ENCODE results near the gene LYSMD4. TPM values are rescaled to one million over a fixed set of nuclear protein-coding genes. Genes with fewer than 3 reads are reported as not detected.
"Not testable (repeated sequence)": the region's sequence is repeated elsewhere in the genome, so short reads cannot be mapped to it uniquely, and the experiment has no call there.

Gene LYSMD4
- total RNA-seq: 10 to 100 TPM in 1 of 2 donors, 1 to 10 TPM in 1; 8.1 to 12.1 TPM
- 1 to 10 TPM; 3.9 to 6.4 TPM for polyA plus RNA-seq

- H3K9me3 ChIP-seq (ENCODE audit: control insufficient read depth in 4 of 4, low read length in 3 of 4): no peaks in the 10 kb centered on the region
- peak within 1 kb of the TSS; percentile 52 to 63 for H3K9ac ChIP-seq (ENCODE audit: low read depth in 1 of 2, low read length in 2 of 2)
- 11% methylated on average over 69 of the region's 69 CpGs for WGBS
- peak within 1 kb of the TSS; percentile 79 to 88 (median 86) for H3K4me3 ChIP-seq (ENCODE audit: low read depth in 1 of 3, low read length in 3 of 3)
- no peaks in the 10 kb centered on the region for H3K27me3 ChIP-seq (ENCODE audit: control insufficient read depth in 4 of 4, insufficient read depth in 4 of 4, low read length in 3 of 4)
- H3K27ac ChIP-seq (ENCODE audit: low read depth in 1 of 2, low read length in 2 of 2): peak within 1 kb of the TSS; percentile 69 to 81
- DNase-seq (ENCODE audit: low spot score): peak; percentile 100
- TF ChIP-seq CTCF (IDR thresholded peaks at IDR 0.05; ENCODE audit: low read depth, low read length, missing input control): no peak
- TF ChIP-seq TAF1 (conservative IDR thresholded peaks at IDR 0.05): no peak
- TF ChIP-seq NR2F2 (IDR thresholded peaks at IDR 0.05): peak; percentile 2
- no peak for TF ChIP-seq ZBTB33 (IDR thresholded peaks at IDR 0.05)
- TF ChIP-seq HNF4G (IDR thresholded peaks at IDR 0.05): no peak
- no peak for TF ChIP-seq YY1 (IDR thresholded peaks at IDR 0.05)
- TF ChIP-seq JUND (IDR thresholded peaks at IDR 0.05): no peak
- TF ChIP-seq FOXA2 (IDR thresholded peaks at IDR 0.05): no peak
- no peak for TF ChIP-seq HNF4A (conservative IDR thresholded peaks at IDR 0.05)
- TF ChIP-seq GABPA (IDR thresholded peaks at IDR 0.05 in 1 of 2, conservative IDR thresholded peaks at IDR 0.05 in 1 of 2): peak in 1 of 2 donors; percentile 50
- TF ChIP-seq REST (IDR thresholded peaks at IDR 0.05): no peak
- TF ChIP-seq ATF3 (IDR thresholded peaks at IDR 0.05): no peak
- TF ChIP-seq RXRA (IDR thresholded peaks at IDR 0.05): no peak
- TF ChIP-seq RAD21 (IDR thresholded peaks at IDR 0.05): no peak
- peak; percentile 39 for TF ChIP-seq SP1 (IDR thresholded peaks at IDR 0.05)
- no peak for TF ChIP-seq MAX (IDR thresholded peaks at IDR 0.05)
- TF ChIP-seq FOXA1 (IDR thresholded peaks at IDR 0.05): no peak
- no peak for TF ChIP-seq EGR1 (IDR thresholded peaks at IDR 0.05; ENCODE audit: low read depth in 2 of 2)
- peaks cover 0 to 10% (median 0%) of the 10 kb centered on the region in 4 donors for H3K36me3 ChIP-seq (ENCODE audit: control insufficient read depth in 4 of 4, insufficient read depth in 3 of 4, low read depth in 1 of 4, low read length in 3 of 4)
- H3K4me1 ChIP-seq (ENCODE audit: control insufficient read depth in 4 of 4, insufficient read depth in 4 of 4, low read length in 3 of 4): peaks cover 5 to 14% (median 9%) of the 10 kb centered on the region in 4 donors
These were observed at the start of gene LYSMD4 for GRCh38 chr15:99733268-99734039. Gene LYSMD4 (minus strand): TSS chr15:99733437. CDS start chr15:99731999, 1,438 bp downstream.

- H3K9ac ChIP-seq (ENCODE audit: low read depth in 1 of 2, low read length in 2 of 2); H3K27me3 ChIP-seq (ENCODE audit: control insufficient read depth in 4 of 4, insufficient read depth in 4 of 4, low read length in 3 of 4); H3K36me3 ChIP-seq (ENCODE audit: control insufficient read depth in 4 of 4, insufficient read depth in 3 of 4, low read depth in 1 of 4, low read length in 3 of 4); H3K9me3 ChIP-seq (ENCODE audit: control insufficient read depth in 4 of 4, low read length in 3 of 4); H3K4me1 ChIP-seq (ENCODE audit: control insufficient read depth in 4 of 4, insufficient read depth in 4 of 4, low read length in 3 of 4); DNase-seq (ENCODE audit: low spot score); H3K4me3 ChIP-seq (ENCODE audit: low read depth in 1 of 3, low read length in 3 of 3); H3K27ac ChIP-seq (ENCODE audit: low read depth in 1 of 2, low read length in 2 of 2): not testable (repeated sequence)
- WGBS: 90% methylated on average over 2 of the region's 4 CpGs
These were observed 48.8 kb upstream of the LYSMD4 start for GRCh38 chr15:99782029-99782428.

Measured in liver (tissue), 9 donors.